ENCODE measurements around the gene MAT1A.

- TF ChIP-seq ZNF311 (tag by site-specific recombination; IDR thresholded peaks at IDR 0.05; ENCODE audit: borderline replicate concordance) (no peak), TCF7L2 (IDR thresholded peaks at IDR 0.05; ENCODE audit: borderline replicate concordance, low read depth, low read length) (no peak), AEBP2 (tag by site-specific recombination; IDR thresholded peaks at IDR 0.05; ENCODE audit: borderline replicate concordance) (no peak), ZNF239 (tag by site-specific recombination; IDR thresholded peaks at IDR 0.05) (no peak), ZNF23 (tag by site-specific recombination; IDR thresholded peaks at IDR 0.05; ENCODE audit: borderline replicate concordance) (no peak), ZNF274 (IDR thresholded peaks at IDR 0.05; ENCODE audit: low read length) (no peak), ZNF274 (tag by site-specific recombination; IDR thresholded peaks at IDR 0.05; ENCODE audit: borderline replicate concordance) (no peak), CTCF (tag by site-specific recombination; IDR thresholded peaks at IDR 0.05) (no peak), ZBTB26 (tag by site-specific recombination; optimal IDR thresholded peaks at IDR 0.05) (no peak)
Observed at GRCh38 chr10:80284522-80284921, 4.9 kb downstream of the MAT1A start.

Data from HEK293 (cell line).